ENCODE data around the gene CDS2.
"Not testable (repeated sequence)": the region's sequence is repeated elsewhere in the genome, so short reads cannot be mapped to it uniquely, and the experiment has no call there.

The CDS2 gene

GRCh38 chr20:5095931-5096330 is 30.9 kb upstream of the CDS2 start:
- H3K9me3 ChIP-seq (ENCODE audit: control insufficient read depth, insufficient read depth, low read depth, low read length) = no peaks in the 10 kb centered on the region
- no peak for TF ChIP-seq KLF9 (tag by site-specific recombination; IDR thresholded peaks at IDR 0.05; ENCODE audit: low read depth)
- no peak for TF ChIP-seq SP2 (tag by site-specific recombination; IDR thresholded peaks at IDR 0.05)
- TF ChIP-seq MYNN (tag by site-specific recombination; IDR thresholded peaks at IDR 0.05; ENCODE audit: borderline replicate concordance) = no peak
- TF ChIP-seq BCL6B (tag by site-specific recombination; IDR thresholded peaks at IDR 0.05) = no peak
- no peak for TF ChIP-seq ZNF24 (tag by site-specific recombination; IDR thresholded peaks at IDR 0.05)
- no peak for TF ChIP-seq KLF10 (tag by site-specific recombination; IDR thresholded peaks at IDR 0.05)
- TF ChIP-seq ZSCAN5A (tag by site-specific recombination; IDR thresholded peaks at IDR 0.05) = no peak
- TF ChIP-seq ZNF146 (tag by site-specific recombination; IDR thresholded peaks at IDR 0.05) = no peak
- POLR2A ChIA-PET = no interaction called here
- H3K27ac ChIP-seq (ENCODE audit: extremely low read depth, low read depth, low read length) = no peak overlapping the region
- CTCF ChIA-PET = interaction anchor here (0.8 to 1.2 kb wide), 2 partner anchors 126 to 356 kb away, joined by 3 to 4 read pairs; no protein-coding TSS in a partner anchor
- H3K36me3 ChIP-seq (ENCODE audit: control insufficient read depth in 2 of 2, insufficient read depth in 1 of 2, low read length in 2 of 2) = peaks cover 31 to 60% of the 10 kb centered on the region in 2 experiments
- peaks cover 2% of the 10 kb centered on the region; the same call in 1 of the 2 replicates for H3K4me1 ChIP-seq (ENCODE audit: control insufficient read depth, insufficient read depth, low read length)
- H3K4me3 ChIP-seq (ENCODE audit: low read depth, low read length) = no peak overlapping the region

GRCh38 chr20:5096463-5096862 is 30.3 kb upstream of the CDS2 start:
- POLR2A ChIA-PET = no interaction called here
- H3K9me3 ChIP-seq (ENCODE audit: control insufficient read depth, insufficient read depth, low read depth, low read length) = no peaks in the 10 kb centered on the region

GRCh38 chr20:5099009-5099408 is 27.8 kb upstream of the CDS2 start:
- H3K9me3 ChIP-seq (ENCODE audit: control insufficient read depth, insufficient read depth, low read depth, low read length); H3K4me3 ChIP-seq (ENCODE audit: low read depth, low read length); H3K27ac ChIP-seq (ENCODE audit: extremely low read depth, low read depth, low read length); H3K4me1 ChIP-seq (ENCODE audit: control insufficient read depth, insufficient read depth, low read length): not testable (repeated sequence)
- POLR2A ChIA-PET = interaction anchor here (0.7 kb wide), 1 partner anchor 16 kb away, joined by 3 read pairs; no protein-coding TSS in a partner anchor
- TF ChIP-seq ZNF394 (tag by site-specific recombination; IDR thresholded peaks at IDR 0.05; ENCODE audit: borderline replicate concordance) (peak; percentile 72; the same call in 1 of the 2 replicates), ZNF426 (tag by site-specific recombination; IDR thresholded peaks at IDR 0.05) (peak; percentile 49), ZNF623 (tag by site-specific recombination; IDR thresholded peaks at IDR 0.05) (peak; percentile 31; the same call in 1 of the 2 replicates), ZBTB8A (tag by site-specific recombination; IDR thresholded peaks at IDR 0.05) (peak; percentile 36; the same call in 1 of the 2 replicates), ZNF518A (tag by site-specific recombination; conservative IDR thresholded peaks at IDR 0.05; ENCODE audit: low read depth) (peak; percentile 58; the same call in 1 of the 2 replicates), ZNF555 (tag by site-specific recombination; conservative IDR thresholded peaks at IDR 0.05) (peak; percentile 42), ZBTB11 (tag by site-specific recombination; conservative IDR thresholded peaks at IDR 0.05; ENCODE audit: low read depth) (0 out of 2 replicates have a peak, but pooled peaks have one; percentile 34), ZNF560 (tag by site-specific recombination; IDR thresholded peaks at IDR 0.05; ENCODE audit: borderline replicate concordance) (0 out of 2 replicates have a peak, but pooled peaks have one; percentile 12), ZNF654 (tag by site-specific recombination; IDR thresholded peaks at IDR 0.05; ENCODE audit: low read depth) (peak; percentile 10; the same call in 1 of the 2 replicates)
- peaks cover 56 to 82% of the 10 kb centered on the region in 2 experiments for H3K36me3 ChIP-seq (ENCODE audit: control insufficient read depth in 2 of 2, insufficient read depth in 1 of 2, low read length in 2 of 2)
- CTCF ChIA-PET = interaction anchor here (0.5 to 3.9 kb wide), 8 partner anchors 11 to 491 kb away, joined by 3 to 23 read pairs (median 4); partner anchors contain the start of gene CDS2

More at GRCh38 chr20:5096463-5096862, 30.3 kb upstream of the CDS2 start:
- H3K4me3 ChIP-seq (ENCODE audit: low read depth, low read length) = no peak overlapping the region
- peaks cover 36 to 65% of the 10 kb centered on the region in 2 experiments for H3K36me3 ChIP-seq (ENCODE audit: control insufficient read depth in 2 of 2, insufficient read depth in 1 of 2, low read length in 2 of 2)
- CTCF ChIA-PET = interaction anchor here (0.8 to 1.2 kb wide), 2 partner anchors 126 to 356 kb away, joined by 3 to 4 read pairs; no protein-coding TSS in a partner anchor
- H3K27ac ChIP-seq (ENCODE audit: extremely low read depth, low read depth, low read length) = no peak overlapping the region
- H3K4me1 ChIP-seq (ENCODE audit: control insufficient read depth, insufficient read depth, low read length) = peaks cover 2% of the 10 kb centered on the region; the same call in 1 of the 2 replicates
- no peak for TF ChIP-seq ZNF10 (tag by site-specific recombination; IDR thresholded peaks at IDR 0.05)

Data from HEK293 (cell line).